ENCODE results near the gene NRG4. TPM values are rescaled to one million over a fixed set of nuclear protein-coding genes. Genes with fewer than 3 reads are reported as not detected.
"Not testable (repeated sequence)": the region's sequence is repeated elsewhere in the genome, so short reads cannot be mapped to it uniquely, and the experiment has no call there.

Gene NRG4
- polyA plus RNA-seq, 12 donors = 0.27 to 2.2 (median 0.72) TPM; not detected in 2

DNA sequence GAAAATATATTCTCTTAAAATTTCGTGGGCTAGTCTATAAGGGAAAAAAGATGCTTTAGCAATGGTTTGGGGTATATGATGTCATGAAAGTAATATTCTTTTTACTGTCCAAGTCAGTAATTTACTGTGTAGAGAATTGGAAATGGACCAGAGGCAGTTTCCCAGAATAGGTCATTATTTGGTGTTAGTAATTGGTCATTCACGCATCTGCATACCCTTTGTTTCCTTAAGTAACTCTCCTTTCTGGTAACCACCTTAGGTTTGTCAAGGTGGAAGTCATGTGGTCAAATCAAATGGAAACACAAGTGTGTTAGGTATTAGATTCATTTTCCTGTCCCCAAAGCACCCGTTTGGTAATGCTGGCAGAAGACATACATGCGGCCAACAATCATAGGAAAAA, 84.6 kb downstream of the NRG4 start:
- DNase-seq = no peak

DNA sequence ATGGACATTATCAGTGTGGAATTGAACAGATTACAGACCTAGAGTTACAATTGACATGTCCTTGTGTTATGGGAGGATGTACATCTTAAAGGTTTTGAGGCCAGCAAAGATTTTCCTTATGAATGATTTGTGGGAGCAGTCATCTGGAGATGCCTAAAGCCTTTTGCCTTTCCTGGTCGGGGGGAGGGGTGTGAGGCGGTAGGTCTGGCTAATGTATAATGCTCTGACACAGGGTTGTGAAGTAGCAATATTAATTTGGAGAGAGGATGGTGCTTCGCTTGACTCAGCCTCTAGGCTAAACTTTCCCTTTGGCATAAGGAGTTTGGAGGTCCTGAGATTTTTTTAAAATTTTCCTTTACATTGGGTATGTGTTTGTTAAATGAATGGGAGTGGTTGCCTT, 85.3 kb downstream of the NRG4 start:
- no peak for DNase-seq

DNA sequence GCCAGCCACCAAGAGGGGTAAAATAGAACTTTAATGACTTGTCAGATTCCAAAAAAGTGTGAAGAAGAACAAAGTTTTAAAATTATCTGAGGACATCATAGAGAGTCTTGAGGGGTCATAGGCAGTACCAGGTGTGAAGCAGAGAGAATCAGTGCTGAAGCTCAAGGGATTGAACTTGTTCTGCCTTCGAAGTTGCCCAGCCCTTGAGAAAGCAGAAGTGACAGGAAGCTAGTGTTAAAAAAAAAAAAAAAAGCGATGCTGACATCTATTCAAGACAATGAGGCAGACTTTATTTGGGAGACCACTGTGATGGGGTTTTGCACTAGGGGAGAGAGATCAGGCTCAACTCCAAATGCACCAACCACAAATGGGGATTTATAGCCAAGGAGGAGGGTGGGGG, 86.8 kb downstream of the NRG4 start:
- no peak for DNase-seq

DNA sequence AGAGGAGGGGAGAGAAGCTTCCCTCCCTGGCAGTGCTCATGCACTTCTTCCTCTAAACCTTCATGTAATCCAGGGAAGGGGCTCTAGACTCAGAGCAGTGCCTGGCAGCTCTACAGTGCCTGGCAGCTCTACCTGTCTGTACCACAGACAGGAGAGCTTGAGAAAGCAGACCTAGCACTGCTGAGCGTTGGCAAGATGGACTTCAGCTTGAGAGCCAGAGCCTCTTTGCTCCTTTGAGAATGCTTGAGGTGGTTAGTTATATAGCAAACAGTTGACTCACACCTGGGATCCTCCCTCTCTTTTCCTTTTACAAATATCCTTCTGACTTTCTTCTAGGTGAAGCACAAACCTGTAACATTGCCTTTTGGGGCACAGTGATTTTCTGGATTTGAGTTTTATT, 87.6 kb downstream of the NRG4 start:
- no peak for DNase-seq

DNA sequence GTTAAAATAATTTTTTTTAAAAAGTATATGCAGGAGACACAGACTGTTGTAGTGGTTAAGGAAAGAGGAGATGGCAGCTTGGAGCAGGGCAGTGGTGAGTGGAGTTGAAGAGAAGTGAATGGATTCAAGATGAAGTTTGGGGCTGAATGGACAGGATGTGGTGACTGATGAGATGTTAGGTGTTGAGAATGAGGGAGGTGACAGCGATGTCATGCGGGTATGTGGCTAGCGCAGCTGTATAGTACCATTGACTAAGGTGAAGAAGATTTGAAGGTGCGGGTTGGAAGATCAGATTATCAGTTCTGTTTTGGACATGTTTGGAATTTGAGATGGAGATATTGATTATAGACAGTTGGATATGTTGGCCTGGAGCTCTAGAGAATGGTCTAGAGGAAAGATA, 88.5 kb downstream of the NRG4 start:
- DNase-seq = no peak

DNA sequence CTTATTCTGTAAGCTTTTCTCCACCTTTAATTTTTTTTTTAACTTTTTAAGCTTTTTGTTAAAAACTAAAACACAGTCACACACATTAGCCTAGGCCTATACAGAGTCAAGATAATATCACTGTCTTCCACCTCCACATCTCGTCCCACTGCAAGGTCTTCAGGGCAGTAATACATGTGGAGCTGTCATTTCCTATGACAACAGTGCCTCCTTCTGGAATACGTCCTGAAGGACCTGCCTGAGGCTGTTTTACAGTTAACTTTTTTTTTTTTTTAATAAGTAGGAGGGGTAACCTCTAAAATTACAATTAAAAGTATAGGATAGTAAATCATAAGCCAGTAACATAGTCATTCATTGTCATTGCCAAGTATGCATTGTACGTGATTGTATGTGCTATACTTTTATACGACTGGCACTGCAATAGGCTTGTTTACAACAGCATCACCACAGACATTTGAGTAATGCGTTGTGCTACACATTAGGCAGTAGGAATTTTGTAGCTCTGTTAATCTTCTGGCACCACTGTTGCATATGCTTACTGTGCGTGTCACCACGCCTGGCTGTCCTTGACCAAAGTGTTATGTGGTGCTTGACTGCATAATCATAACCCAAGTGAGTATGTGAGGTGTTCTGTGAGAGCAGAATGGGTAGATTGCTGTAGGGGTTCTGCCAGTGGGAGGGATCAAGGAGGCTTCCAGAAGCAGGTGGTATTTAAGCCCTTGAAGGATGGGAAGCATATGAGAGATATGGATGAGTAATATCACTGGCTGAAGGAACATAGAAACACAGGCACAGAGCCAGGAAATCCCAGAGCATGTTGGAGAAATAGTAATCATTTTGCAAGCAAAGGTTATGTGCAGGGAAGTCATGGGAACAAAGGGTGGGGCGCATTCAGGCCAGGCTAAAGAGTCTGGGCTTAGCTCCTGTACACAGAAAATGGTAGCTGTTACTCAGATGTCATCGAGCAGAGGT, 90.2 kb downstream of the NRG4 start:
- no peak for DNase-seq

DNA sequence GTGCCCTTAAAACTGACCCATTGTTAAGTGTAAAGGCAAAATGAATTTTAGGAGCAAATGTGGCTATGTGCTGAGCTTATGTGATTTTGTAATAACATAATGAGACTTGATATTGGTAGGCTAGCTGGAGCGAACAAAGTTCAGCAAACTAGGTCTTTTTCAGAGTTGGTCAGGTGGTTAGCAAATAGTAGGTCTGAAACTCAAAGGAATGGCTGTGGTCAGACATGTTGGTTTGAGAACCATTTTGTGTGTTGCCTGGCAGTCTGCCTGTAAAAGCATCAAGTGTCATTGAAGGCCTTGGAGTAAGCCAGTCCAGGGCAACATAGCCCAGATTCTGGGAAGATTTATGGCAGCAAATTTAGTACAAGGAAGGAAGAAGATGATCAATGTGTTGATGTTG, 92.1 kb downstream of the NRG4 start:
- DNase-seq = no peak

DNA sequence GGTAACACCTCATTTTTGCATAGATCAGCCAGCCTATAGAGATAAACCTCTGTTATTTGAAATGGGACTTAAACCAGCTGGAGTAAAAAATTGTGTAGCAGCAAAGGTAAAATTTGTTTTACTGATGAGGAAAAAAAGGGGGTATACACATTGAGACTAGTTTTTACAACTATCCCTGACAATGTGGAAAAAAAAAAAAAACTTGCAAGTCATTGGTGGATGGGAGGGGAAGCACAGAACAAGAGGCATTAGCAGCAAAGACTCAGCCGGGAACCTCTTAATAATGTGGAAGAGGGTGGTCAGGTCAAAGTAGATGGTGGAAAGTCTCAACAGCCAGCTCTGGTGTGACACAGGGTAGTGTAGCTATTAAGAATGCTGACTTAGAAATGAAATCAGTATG, 94.1 kb downstream of the NRG4 start:
- DNase-seq = no peak

DNA sequence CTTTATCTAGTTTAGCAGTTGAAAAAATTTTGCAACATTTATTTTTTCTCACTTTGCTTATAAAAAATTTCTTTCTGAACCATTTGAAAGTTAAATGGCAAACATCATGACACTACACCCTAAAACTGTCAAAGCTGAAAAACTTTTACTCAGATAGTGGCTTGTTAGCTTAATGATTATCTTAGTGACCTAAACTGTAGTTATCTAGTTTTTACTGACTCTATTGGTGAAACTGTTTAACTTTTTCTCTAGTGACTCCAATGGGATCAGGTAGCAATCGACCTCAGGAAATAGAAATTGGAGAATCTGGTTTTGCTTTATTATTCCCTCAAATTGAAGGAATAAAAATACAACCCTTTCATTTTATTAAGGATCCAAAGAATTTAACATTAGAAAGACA, 95.2 kb downstream of the NRG4 start:
- no peak for DNase-seq

DNA sequence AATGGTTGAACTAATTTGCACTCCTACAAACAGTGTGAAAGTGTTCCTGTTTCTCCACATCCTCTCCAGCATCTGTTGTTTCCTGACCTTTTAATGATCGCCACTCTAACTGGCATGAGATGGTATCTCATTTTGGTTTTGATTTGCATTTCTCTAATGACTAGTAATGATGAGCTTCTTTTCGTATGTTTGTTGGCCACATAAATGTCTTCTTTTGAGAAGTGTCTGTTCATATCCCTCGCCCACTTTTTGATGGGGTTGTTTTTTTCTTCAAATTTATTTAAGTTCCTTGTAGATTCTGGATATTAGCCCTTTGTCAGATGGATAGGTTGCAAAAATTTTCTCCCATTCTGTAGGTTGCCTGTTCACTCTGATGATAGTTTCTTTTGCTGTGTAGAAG, 101.9 kb downstream of the NRG4 start:
- not testable (repeated sequence) for DNase-seq

DNA sequence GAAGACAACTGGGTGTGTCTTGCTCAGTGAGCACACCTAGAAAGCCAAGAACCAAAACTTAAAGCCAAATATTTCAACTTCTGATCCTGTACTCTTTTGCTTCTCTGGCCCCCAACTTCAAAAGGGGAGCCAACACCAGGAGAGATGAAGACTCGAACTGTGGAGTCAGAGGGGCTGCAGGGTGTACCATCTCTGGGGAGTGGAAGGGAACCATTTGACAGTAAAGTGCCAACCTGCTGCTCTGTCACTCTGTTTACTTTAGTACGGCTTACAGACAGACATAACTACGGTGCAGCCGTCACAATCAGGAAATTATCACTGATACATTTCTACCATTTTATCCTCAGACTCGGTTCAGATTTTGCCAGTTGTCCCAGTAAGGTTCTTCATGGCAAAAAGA, 107.0 kb downstream of the NRG4 start:
- DNase-seq = no peak

DNA sequence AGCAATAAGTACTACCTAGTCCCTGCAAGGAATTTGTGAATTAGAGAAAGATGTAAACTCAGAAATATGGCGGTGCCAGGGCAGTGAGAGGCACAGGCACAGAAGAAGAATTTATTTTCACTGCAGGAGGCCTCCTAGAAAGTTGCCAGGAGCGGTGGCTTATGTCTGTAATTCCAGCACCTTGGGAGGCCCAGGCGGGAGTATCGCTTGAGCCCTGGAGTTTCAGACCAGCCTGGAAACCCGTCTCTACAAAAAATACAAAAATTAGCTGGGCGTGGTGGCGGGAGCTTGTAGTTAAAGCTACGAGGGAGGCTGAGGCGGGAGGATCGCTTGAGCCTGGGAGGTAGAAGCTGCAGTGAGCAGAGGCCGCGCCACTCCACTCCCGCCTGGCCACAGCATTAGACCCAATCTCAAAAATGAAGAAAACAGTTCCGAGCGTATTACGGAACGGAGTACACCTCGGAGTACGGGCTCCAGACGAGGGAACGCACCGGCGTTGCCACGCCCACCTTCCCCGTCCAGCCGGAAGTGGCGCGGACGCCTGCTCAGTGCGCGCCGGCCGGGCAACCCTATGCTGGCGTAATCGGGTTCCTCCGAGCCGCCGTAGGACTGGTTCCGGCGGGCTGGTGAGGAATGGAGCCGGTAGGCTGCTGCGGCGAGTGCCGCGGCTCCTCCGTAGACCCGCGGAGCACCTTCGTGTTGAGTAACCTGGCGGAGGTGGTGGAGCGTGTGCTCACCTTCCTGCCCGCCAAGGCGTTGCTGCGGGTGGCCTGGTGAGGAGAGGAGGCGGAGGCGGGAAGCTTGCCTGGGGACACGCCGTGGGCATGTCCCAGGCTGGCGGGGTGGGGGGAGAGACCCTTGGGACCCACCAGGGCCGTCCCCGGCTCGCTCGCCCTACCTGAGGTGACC, 108.6 kb downstream of the NRG4 start, which contains the start of gene FBXO22:
FBXO22 (plus strand) TSS at position 548 of the 909 bp plus-strand sequence; CDS start at position 634, 86 bp downstream.
- peak; percentile 91 for DNase-seq

DNA sequence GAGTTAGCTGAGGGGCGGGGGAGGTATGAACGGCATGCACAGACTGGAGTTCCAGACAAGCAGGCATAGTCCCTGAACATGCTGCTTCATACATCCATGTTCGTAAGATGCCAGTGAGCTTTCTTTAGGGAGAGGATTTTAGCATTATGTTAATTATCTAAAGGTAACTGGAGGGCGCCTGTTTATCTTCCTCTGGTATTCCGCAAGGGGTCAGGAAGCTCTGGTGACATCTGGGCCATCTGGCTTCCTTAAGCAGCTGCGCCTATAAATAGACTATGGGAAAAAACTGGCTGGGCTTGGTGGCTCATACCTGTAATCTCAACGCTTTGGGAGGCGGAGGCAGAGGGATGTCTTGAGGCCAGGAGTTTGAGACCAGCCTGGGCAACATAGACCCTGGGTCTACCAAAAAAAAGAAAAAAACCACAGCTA, 110.1 kb downstream of the NRG4 start:
- DNase-seq = no peak

DNA sequence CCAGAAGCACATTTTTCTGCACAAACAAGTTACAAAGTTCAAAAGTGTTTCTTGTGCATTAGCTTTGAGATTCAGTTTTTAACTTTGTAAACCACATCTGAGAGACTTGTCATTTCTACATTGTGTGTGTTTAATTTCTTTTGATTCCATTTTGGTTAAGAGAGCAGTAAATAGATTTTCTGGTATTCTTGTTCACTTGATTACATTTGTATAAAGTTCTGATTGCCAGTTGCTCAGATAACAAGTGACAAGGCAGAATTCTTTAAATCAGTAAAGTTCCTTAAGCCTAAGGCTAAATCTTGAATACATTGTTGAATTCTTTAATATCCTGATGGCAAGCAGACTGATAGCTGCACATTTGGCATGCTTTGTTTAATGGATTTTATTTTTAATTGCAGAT, 111.6 kb downstream of the NRG4 start:
- DNase-seq = no peak

DNA sequence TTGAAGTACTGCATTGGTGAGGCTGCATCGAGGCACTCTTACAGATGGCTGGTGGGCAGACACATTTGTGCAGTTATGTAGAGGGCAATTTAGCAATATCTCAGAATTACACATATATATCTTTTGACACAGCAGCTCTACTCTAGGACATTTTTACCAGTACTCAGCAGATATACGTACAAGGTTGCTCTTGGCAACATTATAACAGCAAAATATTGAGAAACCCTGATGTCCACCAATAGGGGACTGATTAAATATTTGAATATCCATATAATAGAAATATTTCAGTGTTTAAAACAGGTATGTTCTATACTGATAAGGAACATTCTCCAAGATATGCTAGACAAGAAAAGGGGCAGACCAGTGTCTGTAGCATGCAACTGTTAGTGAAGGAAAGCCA, 116.5 kb downstream of the NRG4 start:
- DNase-seq = no peak

DNA sequence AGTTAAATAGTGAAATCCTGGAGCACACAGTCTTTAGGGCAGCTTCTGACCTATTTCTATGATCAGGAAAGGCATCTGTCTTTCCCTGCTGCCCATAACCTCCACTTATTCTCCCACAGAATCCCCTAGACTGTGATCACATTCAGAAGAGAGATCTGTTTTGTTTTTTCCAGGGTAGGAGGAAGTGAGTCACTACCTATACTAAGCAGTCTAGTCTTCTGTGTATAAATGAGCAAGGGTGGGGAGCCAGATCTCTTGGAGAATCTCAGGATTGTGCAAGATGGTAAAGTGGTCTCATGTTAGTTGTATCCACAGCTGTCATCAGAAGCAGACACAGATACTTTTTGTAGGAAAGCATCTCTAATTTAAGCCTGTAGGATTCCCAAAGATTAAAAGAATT, 120.3 kb downstream of the NRG4 start:
- DNase-seq = no peak

Other genes with a start within 250 kb of the NRG4 start
- gene UBE2Q2, start 169.0 kb downstream of the NRG4 start, polyA plus RNA-seq (ENCODE audit: insufficient read length in 12 of 12) = 10 to 100 TPM in 11 of 12 donors, not detected in 1; 49.3 to 69.9 (median 60.6) TPM
- gene FBXO22, start 108.5 kb downstream of the NRG4 start, polyA plus RNA-seq (ENCODE audit: insufficient read length in 12 of 12) = 10 to 100 TPM in 10 of 12 donors, 1 to 10 TPM in 1, not detected in 1; 5.6 to 31.4 (median 23.6) TPM
- gene TMEM266, start 47.6 kb upstream of the NRG4 start, polyA plus RNA-seq (ENCODE audit: insufficient read length in 12 of 12) = 1 to 10 TPM in 2 of 12 donors, under 1 TPM in 8, not detected in 2; 0.27 to 1.5 (median 0.53) TPM

Data from muscle of arm (tissue), 12 donors.